ENCODE data around the gene TELO2. TPM values are rescaled to one million over a fixed set of nuclear protein-coding genes. Genes with fewer than 3 reads are reported as not detected.

Gene TELO2
- total and polyA plus RNA-seq, 4 donors = 12.9 to 19.3 (median 16.2) TPM

- H3K4me3 ChIP-seq (ENCODE audit: low read depth in 1 of 3, low read length in 3 of 3) = no peak overlapping the region
- no peak overlapping the region for H3K27ac ChIP-seq (ENCODE audit: low read depth in 1 of 2, low read length in 2 of 2)
- peaks cover 0 to 3% (median 0%) of the 10 kb centered on the region in 4 donors for H3K9me3 ChIP-seq (ENCODE audit: control insufficient read depth in 4 of 4, low read length in 3 of 4)
- DNase-seq (ENCODE audit: low spot score) = no peak
- no peaks in the 10 kb centered on the region for H3K4me1 ChIP-seq (ENCODE audit: control insufficient read depth in 4 of 4, insufficient read depth in 4 of 4, low read length in 3 of 4)
- H3K9ac ChIP-seq (ENCODE audit: low read depth in 1 of 2, low read length in 2 of 2) = no peak overlapping the region
- TF ChIP-seq EGR1 (IDR thresholded peaks at IDR 0.05; ENCODE audit: low read depth in 2 of 2) (no peak), FOXA2 (IDR thresholded peaks at IDR 0.05) (no peak), MAX (IDR thresholded peaks at IDR 0.05) (no peak), FOXA1 (IDR thresholded peaks at IDR 0.05) (no peak)
- TF ChIP-seq, protein P1, sequence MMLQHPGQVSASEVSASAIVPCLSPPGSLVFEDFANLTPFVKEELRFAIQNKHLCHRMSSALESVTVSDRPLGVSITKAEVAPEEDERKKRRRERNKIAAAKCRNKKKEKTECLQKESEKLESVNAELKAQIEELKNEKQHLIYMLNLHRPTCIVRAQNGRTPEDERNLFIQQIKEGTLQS (IDR thresholded peaks at IDR 0.05) = no peak
- no peaks in the 10 kb centered on the region for H3K27me3 ChIP-seq (ENCODE audit: control insufficient read depth in 4 of 4, insufficient read depth in 4 of 4, low read length in 3 of 4)
- 95% methylated on average over 16 of the region's 16 CpGs for WGBS
- peaks cover 0 to 16% (median 2%) of the 10 kb centered on the region in 4 donors for H3K36me3 ChIP-seq (ENCODE audit: control insufficient read depth in 4 of 4, insufficient read depth in 3 of 4, low read depth in 1 of 4, low read length in 3 of 4)
Observed at GRCh38 chr16:1518626-1519135, 25.5 kb downstream of the TELO2 start.

DNA sequence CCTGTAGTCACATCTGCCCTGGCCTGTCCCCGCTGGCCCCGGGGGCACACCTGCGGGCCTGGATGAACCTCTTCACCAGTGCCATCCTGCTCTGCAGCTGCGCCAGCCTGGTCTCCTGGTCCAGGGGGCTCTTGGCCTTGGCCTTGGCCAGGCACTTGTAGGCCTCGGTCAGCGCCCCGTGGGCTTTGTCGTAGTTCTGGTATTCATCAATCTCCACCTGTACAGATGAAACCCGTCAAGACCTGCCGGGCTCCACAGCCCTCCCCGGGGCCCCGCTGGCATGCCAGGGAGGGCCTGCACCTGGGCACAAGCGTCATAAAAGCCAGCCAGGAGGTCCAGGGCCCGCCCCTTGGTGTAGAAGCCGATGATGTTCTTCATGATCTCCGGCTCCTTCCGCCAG lies 26.7 kb downstream of the TELO2 start:
- Histone ChIP-seq H3K4me1 (ENCODE audit: control insufficient read depth in 4 of 4, insufficient read depth in 4 of 4, low read length in 3 of 4) (no peaks in the 10 kb centered on the region), H3K9me3 (ENCODE audit: control insufficient read depth in 4 of 4, low read length in 3 of 4) (no peaks in the 10 kb centered on the region), H3K9ac (ENCODE audit: low read depth in 1 of 2, low read length in 2 of 2) (no peak overlapping the region), H3K27ac (ENCODE audit: low read depth in 1 of 2, low read length in 2 of 2) (no peak overlapping the region), H3K4me3 (ENCODE audit: low read depth in 1 of 3, low read length in 3 of 3) (no peak overlapping the region), H3K27me3 (ENCODE audit: control insufficient read depth in 4 of 4, insufficient read depth in 4 of 4, low read length in 3 of 4) (no peaks in the 10 kb centered on the region), H3K36me3 (ENCODE audit: control insufficient read depth in 4 of 4, insufficient read depth in 3 of 4, low read depth in 1 of 4, low read length in 3 of 4) (peaks cover 0 to 18% (median 2%) of the 10 kb centered on the region in 4 donors)
- WGBS = 93% methylated on average over 17 of the region's 17 CpGs
- TF ChIP-seq NR2F2 (IDR thresholded peaks at IDR 0.05) = no peak
- DNase-seq (ENCODE audit: low spot score) = no peak

DNA sequence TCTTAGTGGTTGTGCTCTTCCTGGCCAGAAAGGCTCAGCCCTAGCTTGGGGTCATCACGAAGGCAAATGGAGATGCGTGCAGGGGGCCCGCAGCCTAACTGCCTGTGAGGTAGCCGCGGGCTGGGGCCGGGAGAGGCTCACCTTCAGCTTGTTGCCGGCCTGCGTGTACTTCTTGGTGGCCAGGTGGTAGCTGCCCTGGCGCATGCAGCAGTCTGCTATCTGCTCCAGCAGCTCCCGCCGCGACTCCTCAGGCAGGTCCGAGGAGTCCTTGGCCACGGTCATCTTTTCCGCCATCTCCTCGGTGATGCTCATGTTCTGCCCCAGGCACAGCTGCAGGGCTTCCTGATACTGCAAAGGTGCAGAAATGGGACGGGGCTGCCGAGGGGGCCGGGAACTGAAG lies 27.3 kb downstream of the TELO2 start:
- 96% methylated on average over 19 of the region's 19 CpGs for WGBS
- no peaks in the 10 kb centered on the region for H3K27me3 ChIP-seq (ENCODE audit: control insufficient read depth in 4 of 4, insufficient read depth in 4 of 4, low read length in 3 of 4)
- H3K9me3 ChIP-seq (ENCODE audit: control insufficient read depth in 4 of 4, low read length in 3 of 4) = no peaks in the 10 kb centered on the region
- no peak for DNase-seq (ENCODE audit: low spot score)
- no peak overlapping the region for H3K27ac ChIP-seq (ENCODE audit: low read depth in 1 of 2, low read length in 2 of 2)
- no peak overlapping the region for H3K9ac ChIP-seq (ENCODE audit: low read depth in 1 of 2, low read length in 2 of 2)
- TF ChIP-seq NR2F2 (IDR thresholded peaks at IDR 0.05) (no peak), MAX (IDR thresholded peaks at IDR 0.05) (no peak), SP1 (IDR thresholded peaks at IDR 0.05) (no peak), RXRA (IDR thresholded peaks at IDR 0.05) (no peak), FOXA2 (IDR thresholded peaks at IDR 0.05) (no peak), HNF4G (IDR thresholded peaks at IDR 0.05) (no peak), FOXA1 (IDR thresholded peaks at IDR 0.05) (no peak), YY1 (IDR thresholded peaks at IDR 0.05) (no peak)
- TF ChIP-seq, protein P2, sequence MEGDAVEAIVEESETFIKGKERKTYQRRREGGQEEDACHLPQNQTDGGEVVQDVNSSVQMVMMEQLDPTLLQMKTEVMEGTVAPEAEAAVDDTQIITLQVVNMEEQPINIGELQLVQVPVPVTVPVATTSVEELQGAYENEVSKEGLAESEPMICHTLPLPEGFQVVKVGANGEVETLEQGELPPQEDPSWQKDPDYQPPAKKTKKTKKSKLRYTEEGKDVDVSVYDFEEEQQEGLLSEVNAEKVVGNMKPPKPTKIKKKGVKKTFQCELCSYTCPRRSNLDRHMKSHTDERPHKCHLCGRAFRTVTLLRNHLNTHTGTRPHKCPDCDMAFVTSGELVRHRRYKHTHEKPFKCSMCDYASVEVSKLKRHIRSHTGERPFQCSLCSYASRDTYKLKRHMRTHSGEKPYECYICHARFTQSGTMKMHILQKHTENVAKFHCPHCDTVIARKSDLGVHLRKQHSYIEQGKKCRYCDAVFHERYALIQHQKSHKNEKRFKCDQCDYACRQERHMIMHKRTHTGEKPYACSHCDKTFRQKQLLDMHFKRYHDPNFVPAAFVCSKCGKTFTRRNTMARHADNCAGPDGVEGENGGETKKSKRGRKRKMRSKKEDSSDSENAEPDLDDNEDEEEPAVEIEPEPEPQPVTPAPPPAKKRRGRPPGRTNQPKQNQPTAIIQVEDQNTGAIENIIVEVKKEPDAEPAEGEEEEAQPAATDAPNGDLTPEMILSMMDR (IDR thresholded peaks at IDR 0.05; ENCODE audit: low read depth, low read length, missing input control) = no peak
- H3K36me3 ChIP-seq (ENCODE audit: control insufficient read depth in 4 of 4, insufficient read depth in 3 of 4, low read depth in 1 of 4, low read length in 3 of 4) = peaks cover 0 to 18% (median 2%) of the 10 kb centered on the region in 4 donors
- no peak overlapping the region for H3K4me3 ChIP-seq (ENCODE audit: low read depth in 1 of 3, low read length in 3 of 3)
- no peaks in the 10 kb centered on the region for H3K4me1 ChIP-seq (ENCODE audit: control insufficient read depth in 4 of 4, insufficient read depth in 4 of 4, low read length in 3 of 4)
